Upper lobe of left lung (tissue), 6 donors: ENCODE measurements around the gene NTN1. TPM values are rescaled to one million over a fixed set of nuclear protein-coding genes. Genes with fewer than 3 reads are reported as not detected.
A peak's percentile ranks its signal among the peaks of the same experiment; 100 is the strongest.

Source experiments
- ATAC-seq, 2 donors: fragments of 200-7000 bp; cut with Tn5 transposase; one replicate each; pipeline ENCODE4 v1.9.1; 2022; ENCODE audit warnings: mild to moderate bottlenecking in 2 of 2, moderate library complexity in 2 of 2; ENCODE audit not compliant: low FRiP score in 2 of 2
- DNase-seq, 2 donors: peaks; one replicate each; pipeline ENCODE4 v3.0.0-alpha.2; 2019 to 2020
- H3K27ac ChIP-seq, 4 donors: fragments of 200-600 bp; sonication (generic); one replicate each; pipeline ENCODE4 v1.5.1; 2016 to 2019
- H3K27me3 ChIP-seq, 4 donors: fragments of 200-600 bp; sonication (generic); one replicate each; pipeline ENCODE4 v1.5.1; 2017 to 2019
- H3K36me3 ChIP-seq, 4 donors: fragments of 200-600 bp; sonication (generic); one replicate each; pipeline ENCODE4 v1.5.1; 2016 to 2019
- H3K4me1 ChIP-seq, 4 donors: fragments of 200-600 bp; sonication (generic); one replicate each; pipeline ENCODE4 v1.5.1; 2018 to 2019
- H3K4me3 ChIP-seq, 4 donors: fragments of 200-600 bp; sonication (generic); one replicate each; pipeline ENCODE4 v1.5.1; 2017 to 2019; ENCODE audit warnings: mild to moderate bottlenecking in 2 of 4, moderate library complexity in 1 of 4
- H3K9me3 ChIP-seq, 4 donors: fragments of 200-600 bp; sonication (generic); one replicate each; pipeline ENCODE4 v1.5.1; 2018 to 2019
- CTCF ChIP-seq, 6 experiments: fragments of 450-650 bp in 4 of 6; fragments of 200-600 bp in 2 of 6; sonication (generic) in 2 of 6; IDR thresholded peaks; one replicate each; pipeline ENCODE4 v1.5.1; 2016 to 2019; ENCODE audit warnings: antibody characterized with exemption in 6 of 6
- EP300 ChIP-seq, 4 donors: sonication (generic); formaldehyde crosslinking; IDR thresholded peaks; one replicate each; pipeline ENCODE4 v1.5.1; 2017; ENCODE audit warnings: antibody characterized with exemption in 4 of 4, control low read depth in 2 of 4
- POLR2A ChIP-seq, 4 donors: fragments of 450-650 bp; IDR thresholded peaks; one replicate each; pipeline ENCODE4 v1.5.1; 2016 to 2017; ENCODE audit warnings: antibody characterized with exemption in 4 of 4, mild to moderate bottlenecking in 2 of 4
- POLR2AphosphoS5 ChIP-seq, 2 donors: sonication (generic); formaldehyde crosslinking; IDR thresholded peaks; one replicate each; pipeline ENCODE4 v1.5.1; 2017; ENCODE audit warnings: antibody characterized with exemption in 2 of 2
- WGBS, 2 donors: methylation state at CpG; one replicate each; pipeline ENCODE4 v1.1.5; 2017 to 2018; 5-methylcytosine and 5-hydroxymethylcytosine counted together
- total RNA-seq, 6 donors: library from RNA; depleted of rRNA in 4 of 6; stranded (reverse); fragments of >200 nt in 4 of 6; gene quantifications; one replicate each; pipeline versions ENCODE4 v1.1.0 to v1.2.1, GENCODE V29; 2016 to 2021
- donor health status: DM: no; HTN: no; CAD: no; lungs with moderate emphysema.
- donor health status: DM: no; HTN: yes; CAD: no; lungs with severe emphysema.

NTN1 gene
- total RNA-seq, 6 donors from 2014 or later, result 2.6 to 9.1 (median 4.1) TPM

- no peak for TF ChIP-seq CTCF (IDR thresholded peaks at IDR 0.05)
- TF ChIP-seq POLR2AphosphoS5 (IDR thresholded peaks at IDR 0.05), result no peak
- no peak for TF ChIP-seq POLR2A (IDR thresholded peaks at IDR 0.05)
- no peak for TF ChIP-seq EP300 (IDR thresholded peaks at IDR 0.05)
- DNase-seq, result no peak
- Histone ChIP-seq H3K4me3 (no peak overlapping the region), H3K9me3 (no peaks in the 10 kb centered on the region), H3K27me3 (no peaks in the 10 kb centered on the region), H3K4me1 (peaks cover 0 to 11% (median 6%) of the 10 kb centered on the region in 4 donors), H3K36me3 (no peaks in the 10 kb centered on the region), H3K27ac (peak overlapping the region; percentile 36 to 70 (median 50))
- ATAC-seq, result peak in 1 of 2 donors; percentile 11
- WGBS, 2 donors, result 46 to 57% methylated on average over 12 of the region's 12 CpGs
These were observed 50.6 kb downstream of the NTN1 start for GRCh38 chr17:9071811-9072498.

GRCh38 chr17:9072696-9073339 lies 51.5 kb downstream of the NTN1 start:
- Histone ChIP-seq H3K36me3 (no peaks in the 10 kb centered on the region), H3K27ac (peak overlapping the region; percentile 36 to 70 (median 50)), H3K27me3 (no peaks in the 10 kb centered on the region), H3K4me3 (peak overlapping the region in 1 of 4 donors; percentile 3), H3K4me1 (peaks cover 0 to 11% (median 6%) of the 10 kb centered on the region in 4 donors), H3K9me3 (no peaks in the 10 kb centered on the region)
- ATAC-seq (peak in 1 of 2 donors; percentile 36), DNase-seq (peak in 1 of 2 donors; percentile 38)
- 39 to 48% methylated on average over 17 of the region's 17 CpGs for WGBS, 2 donors
- TF ChIP-seq POLR2A (IDR thresholded peaks at IDR 0.05) (no peak), POLR2AphosphoS5 (IDR thresholded peaks at IDR 0.05) (no peak), CTCF (IDR thresholded peaks at IDR 0.05) (no peak), EP300 (IDR thresholded peaks at IDR 0.05) (no peak)

- Histone ChIP-seq H3K4me1 (peaks cover 0 to 11% (median 6%) of the 10 kb centered on the region in 4 donors), H3K27me3 (no peaks in the 10 kb centered on the region), H3K9me3 (no peaks in the 10 kb centered on the region), H3K4me3 (no peak overlapping the region), H3K27ac (peak overlapping the region in 1 of 4 donors; percentile 70), H3K36me3 (no peaks in the 10 kb centered on the region)
- peak in 1 of 2 donors; percentile 54 for ATAC-seq
- TF ChIP-seq EP300 (IDR thresholded peaks at IDR 0.05), result no peak
- no peak for TF ChIP-seq CTCF (IDR thresholded peaks at IDR 0.05)
- TF ChIP-seq POLR2AphosphoS5 (IDR thresholded peaks at IDR 0.05), result no peak
- TF ChIP-seq POLR2A (IDR thresholded peaks at IDR 0.05), result no peak
- no peak for DNase-seq
- 91 to 97% methylated on average over 15 to 16 of the region's 16 CpGs for WGBS, 2 donors
These were observed 52.8 kb downstream of the NTN1 start for GRCh38 chr17:9074131-9074530.

- no peaks in the 10 kb centered on the region for H3K9me3 ChIP-seq
- ATAC-seq (no peak), DNase-seq (no peak)
- H3K36me3 ChIP-seq, result no peaks in the 10 kb centered on the region
- H3K4me1 ChIP-seq, result no peaks in the 10 kb centered on the region
- TF ChIP-seq CTCF (IDR thresholded peaks at IDR 0.05) (no peak), POLR2AphosphoS5 (IDR thresholded peaks at IDR 0.05) (no peak), POLR2A (IDR thresholded peaks at IDR 0.05) (no peak), EP300 (IDR thresholded peaks at IDR 0.05) (no peak)
- 54% methylated on average over 2 to 3 of the region's 4 CpGs for WGBS, 2 donors
- no peak overlapping the region for H3K27ac ChIP-seq
- H3K27me3 ChIP-seq, result no peaks in the 10 kb centered on the region
- H3K4me3 ChIP-seq, result no peak overlapping the region
These were observed 58.3 kb downstream of the NTN1 start for GRCh38 chr17:9079461-9080103.
